Activated T-cell treated with anti-CD3 and anti-CD28 coated beads, Interleukin-2, amount 50 U/mL, for 72 hours (primary cell): ENCODE results near the gene MT1HL1. TPM values are rescaled to one million over a fixed set of nuclear protein-coding genes. Genes with fewer than 3 reads are reported as not detected.

Experiments
- ATAC-seq, 2 donors: fragments of 150-1000 bp; cut with Tn5 transposase; replicated peaks in 1 of 2; 2 replicates each; pipeline ENCODE4 v1.10.0; 2021; ENCODE audit warnings: moderate library complexity in 2 of 2, mild to moderate bottlenecking in 1 of 2
- DNase-seq, 2 donors: peaks; one replicate each; pipeline ENCODE4 v3.0.0; 2021 to 2022; ENCODE audit warnings: mixed read lengths in 1 of 2
- H3K27ac Mint-ChIP-seq: one replicate; pipeline ENCODE4 v1.8.0; 2022; ENCODE audit warnings: mild to moderate bottlenecking, moderate library complexity, mixed read lengths
- H3K27me3 Mint-ChIP-seq: one replicate; pipeline ENCODE4 v1.8.0; 2022; ENCODE audit warnings: low read depth, mixed read lengths
- H3K36me3 Mint-ChIP-seq, 2 donors: one replicate each; pipeline ENCODE4 v1.8.0; 2022; ENCODE audit warnings: mixed read lengths in 2 of 2, mild to moderate bottlenecking in 1 of 2; ENCODE audit not compliant: insufficient read depth in 2 of 2
- H3K4me1 Mint-ChIP-seq: one replicate; pipeline ENCODE4 v1.8.0; 2022; ENCODE audit warnings: low read depth, mixed read lengths
- H3K4me3 Mint-ChIP-seq, 2 donors: one replicate each; pipeline ENCODE4 v1.8.0; 2022; ENCODE audit warnings: mild to moderate bottlenecking in 2 of 2, mixed read lengths in 2 of 2, moderate library complexity in 2 of 2
- H3K9me3 Mint-ChIP-seq, 2 donors: one replicate each; pipeline ENCODE4 v1.8.0; 2022; ENCODE audit warnings: mixed read lengths in 2 of 2
- total RNA-seq, 2 donors: library from RNA; stranded (reverse); gene quantifications; one replicate each; pipeline ENCODE4 v1.2.3, GENCODE V29; 2022

MT1HL1 gene
- total RNA-seq = not detected

DNA sequence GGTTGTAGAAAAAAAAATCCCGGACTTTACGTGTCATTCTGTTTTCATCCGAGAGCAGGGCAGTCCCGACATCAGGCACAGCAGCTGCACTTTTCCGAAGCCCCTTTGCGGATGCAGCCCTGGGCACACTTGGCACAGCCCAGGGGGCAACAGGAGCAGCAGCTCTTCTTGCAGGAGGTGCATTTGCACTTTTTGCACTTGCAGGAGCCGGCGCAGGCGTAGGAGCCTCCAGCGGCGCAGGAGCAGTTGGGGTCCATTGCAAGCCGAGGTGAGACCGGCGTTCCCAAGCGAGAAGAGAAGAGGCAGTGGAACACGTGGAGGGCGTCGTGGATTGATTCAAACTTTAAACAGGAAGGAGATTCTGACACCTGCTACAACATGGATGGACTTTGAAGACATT, at the start of gene MT1HL1:
Gene MT1HL1 (minus strand): TSS at position 326 of the 400 bp plus-strand sequence. CDS start 69 bp downstream, at position 257.
- Mint-ChIP-seq H3K36me3 (no peaks in the 10 kb centered on the region), H3K27ac (no peak within 1 kb of the TSS), H3K4me3 (no peak within 1 kb of the TSS), H3K27me3 (peaks cover 2% of the 10 kb centered on the region), H3K9me3 (peaks cover 0 to 2% of the 10 kb centered on the region in 2 donors), H3K4me1 (no peaks in the 10 kb centered on the region)
- DNase-seq (no peak), ATAC-seq (no peak)

DNA sequence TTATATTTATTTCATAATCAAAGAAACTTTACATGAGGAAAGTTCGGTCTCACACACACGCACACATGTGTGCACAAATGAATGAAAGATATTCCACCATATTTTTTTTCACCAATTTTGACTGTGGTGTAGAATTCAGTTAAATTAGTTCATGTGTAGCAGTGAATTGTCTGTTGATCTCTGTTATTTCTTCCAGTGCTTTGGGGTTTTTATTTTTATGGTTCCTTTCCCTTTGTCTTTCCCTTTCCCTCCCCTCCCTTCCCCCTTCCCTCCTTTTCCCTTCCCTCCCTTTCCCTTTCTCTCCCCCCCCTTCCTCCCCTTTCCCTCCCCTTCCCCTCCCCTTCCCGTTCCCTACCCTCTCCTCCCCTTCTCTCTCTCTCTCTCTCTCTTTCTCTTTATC, 46.7 kb upstream of the MT1HL1 start:
- no peak for ATAC-seq
- Mint-ChIP-seq H3K4me3 (no peak overlapping the region), H3K27ac (no peak overlapping the region), H3K27me3 (peaks cover 14% of the 10 kb centered on the region), H3K9me3 (no peaks in the 10 kb centered on the region), H3K4me1 (no peaks in the 10 kb centered on the region), H3K36me3 (no peaks in the 10 kb centered on the region)
- no peak for DNase-seq

DNA sequence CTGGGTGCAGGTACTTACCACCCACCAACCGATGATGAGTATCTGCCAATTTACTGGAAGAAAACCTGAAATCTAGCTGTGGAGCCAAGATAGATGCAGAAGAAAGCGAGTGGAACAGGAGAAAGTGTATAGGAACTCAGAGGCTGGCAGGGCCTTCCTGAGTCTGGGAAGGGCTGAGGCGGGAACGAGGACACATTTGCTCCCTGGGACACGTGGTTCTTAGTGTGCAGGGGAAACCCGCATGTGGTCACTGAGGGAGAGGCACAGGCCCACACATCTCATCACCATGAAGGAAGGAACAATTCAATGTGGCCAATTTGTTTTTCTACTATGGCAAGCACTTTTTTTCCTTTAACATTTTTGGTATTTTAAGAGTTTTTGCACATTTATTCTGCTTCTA, 45.9 kb upstream of the MT1HL1 start:
- no peaks in the 10 kb centered on the region for H3K36me3 Mint-ChIP-seq
- no peak for DNase-seq
- no peak for ATAC-seq
- H3K27me3 Mint-ChIP-seq = peaks cover 14% of the 10 kb centered on the region
- no peak overlapping the region for H3K4me3 Mint-ChIP-seq
- H3K9me3 Mint-ChIP-seq = no peaks in the 10 kb centered on the region
- H3K4me1 Mint-ChIP-seq = no peaks in the 10 kb centered on the region
- H3K27ac Mint-ChIP-seq = no peak overlapping the region

DNA sequence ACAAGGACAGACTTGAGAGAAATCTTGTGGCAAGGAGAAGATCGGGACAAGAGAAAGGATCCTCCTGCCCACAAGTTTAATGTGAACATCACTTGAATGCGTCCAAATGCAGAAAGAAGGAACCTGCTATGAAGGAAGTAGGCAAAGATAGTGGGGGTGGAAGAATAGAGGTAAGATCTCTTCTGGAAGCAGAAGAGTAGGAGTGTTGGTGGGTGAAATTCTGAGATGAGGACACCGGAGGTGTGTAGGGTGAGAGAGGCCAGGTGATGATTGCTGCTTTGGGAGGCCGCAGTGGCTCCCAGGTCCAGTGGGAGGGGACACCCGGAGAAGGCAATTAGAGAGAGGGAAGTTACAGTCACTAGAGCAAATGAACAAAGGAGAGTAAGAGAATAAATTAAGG, 44.6 kb upstream of the MT1HL1 start:
- H3K9me3 Mint-ChIP-seq = no peaks in the 10 kb centered on the region
- ATAC-seq (no peak), DNase-seq (no peak)
- no peaks in the 10 kb centered on the region for H3K36me3 Mint-ChIP-seq
- H3K27ac Mint-ChIP-seq = no peak overlapping the region
- peaks cover under 1% of the 10 kb centered on the region for H3K4me1 Mint-ChIP-seq
- H3K4me3 Mint-ChIP-seq = no peak overlapping the region
- peaks cover 7% of the 10 kb centered on the region for H3K27me3 Mint-ChIP-seq

DNA sequence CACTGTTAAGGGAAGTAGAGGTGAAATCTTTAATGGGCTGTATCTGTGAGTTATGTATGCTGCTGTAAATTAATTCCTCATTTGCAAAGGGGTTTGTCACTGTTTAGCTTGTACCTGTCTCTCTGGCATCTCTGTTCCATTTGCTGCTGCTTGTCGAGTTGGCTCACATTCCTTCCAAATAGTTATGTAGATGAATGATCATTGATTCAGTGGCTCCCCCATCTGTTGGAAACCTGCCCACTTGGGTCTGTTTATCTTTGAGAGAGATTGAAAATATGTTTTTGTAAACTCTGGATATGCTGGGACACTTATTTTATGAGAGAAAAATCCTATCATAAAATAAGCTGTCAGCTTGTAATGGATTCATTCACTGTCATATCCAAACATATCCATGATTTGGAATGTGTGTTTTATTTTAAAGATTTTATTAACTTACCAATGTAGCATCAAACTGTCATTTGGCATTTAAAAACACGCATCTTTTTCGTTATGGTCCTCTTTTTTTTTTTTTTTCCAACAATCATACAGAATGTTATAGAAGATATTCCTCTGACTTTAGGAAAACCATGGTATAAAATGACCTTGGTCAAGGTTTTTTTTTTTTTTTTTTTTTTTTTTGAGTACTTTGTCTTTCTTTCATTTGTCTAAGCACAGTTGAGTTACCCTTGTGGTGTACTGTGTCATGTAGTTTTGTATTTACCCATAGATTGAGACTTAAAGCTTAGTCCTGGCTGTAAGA, 41.2 kb upstream of the MT1HL1 start:
- DNase-seq (no peak), ATAC-seq (no peak)
- Mint-ChIP-seq H3K27me3 (peaks cover 26% of the 10 kb centered on the region), H3K4me3 (no peak overlapping the region), H3K4me1 (peaks cover 10% of the 10 kb centered on the region), H3K9me3 (no peaks in the 10 kb centered on the region), H3K27ac (no peak overlapping the region), H3K36me3 (no peaks in the 10 kb centered on the region)

DNA sequence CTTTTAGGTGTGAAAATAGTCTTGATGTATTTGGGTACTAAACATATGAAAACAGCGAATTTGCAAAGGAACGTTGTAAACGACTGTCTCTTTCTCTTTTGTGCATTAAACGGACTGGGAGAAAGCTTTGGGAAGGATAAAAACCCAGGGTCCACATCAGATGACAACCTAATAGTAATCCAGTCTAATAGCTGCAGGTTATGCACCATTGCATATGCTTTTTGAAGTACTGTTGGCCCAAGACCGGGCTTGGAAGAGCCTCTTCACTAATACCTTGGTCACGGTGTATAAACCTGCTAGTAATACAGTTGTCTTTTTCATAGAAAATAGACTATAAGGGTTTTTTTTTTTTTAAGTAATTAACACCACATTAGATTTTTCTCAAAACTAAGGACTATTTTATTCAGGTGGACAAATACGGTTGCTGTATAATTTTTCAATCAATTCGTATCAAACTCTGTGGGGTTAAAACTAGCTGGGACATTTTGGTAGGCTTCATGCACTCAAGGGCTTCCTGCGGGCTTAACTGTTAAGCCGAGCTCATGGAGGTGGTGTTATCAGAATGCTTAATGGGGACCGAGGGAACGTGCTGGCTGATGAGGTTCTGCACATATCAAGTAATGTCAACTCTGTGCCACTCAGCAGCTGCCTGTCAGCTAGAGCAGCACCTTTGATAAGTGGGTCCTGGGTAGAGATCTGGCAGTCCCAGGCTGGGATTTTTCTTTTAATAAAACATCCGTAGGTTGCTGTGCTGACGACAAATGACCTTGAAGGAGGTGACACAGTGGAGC, 39.8 kb upstream of the MT1HL1 start:
- ATAC-seq (no peak), DNase-seq (no peak)
- peaks cover 30% of the 10 kb centered on the region for H3K27me3 Mint-ChIP-seq
- no peak overlapping the region for H3K27ac Mint-ChIP-seq
- H3K4me3 Mint-ChIP-seq = peak overlapping the region in 1 of 2 donors; percentile 56
- no peaks in the 10 kb centered on the region for H3K36me3 Mint-ChIP-seq
- no peaks in the 10 kb centered on the region for H3K9me3 Mint-ChIP-seq
- peaks cover 10% of the 10 kb centered on the region for H3K4me1 Mint-ChIP-seq

DNA sequence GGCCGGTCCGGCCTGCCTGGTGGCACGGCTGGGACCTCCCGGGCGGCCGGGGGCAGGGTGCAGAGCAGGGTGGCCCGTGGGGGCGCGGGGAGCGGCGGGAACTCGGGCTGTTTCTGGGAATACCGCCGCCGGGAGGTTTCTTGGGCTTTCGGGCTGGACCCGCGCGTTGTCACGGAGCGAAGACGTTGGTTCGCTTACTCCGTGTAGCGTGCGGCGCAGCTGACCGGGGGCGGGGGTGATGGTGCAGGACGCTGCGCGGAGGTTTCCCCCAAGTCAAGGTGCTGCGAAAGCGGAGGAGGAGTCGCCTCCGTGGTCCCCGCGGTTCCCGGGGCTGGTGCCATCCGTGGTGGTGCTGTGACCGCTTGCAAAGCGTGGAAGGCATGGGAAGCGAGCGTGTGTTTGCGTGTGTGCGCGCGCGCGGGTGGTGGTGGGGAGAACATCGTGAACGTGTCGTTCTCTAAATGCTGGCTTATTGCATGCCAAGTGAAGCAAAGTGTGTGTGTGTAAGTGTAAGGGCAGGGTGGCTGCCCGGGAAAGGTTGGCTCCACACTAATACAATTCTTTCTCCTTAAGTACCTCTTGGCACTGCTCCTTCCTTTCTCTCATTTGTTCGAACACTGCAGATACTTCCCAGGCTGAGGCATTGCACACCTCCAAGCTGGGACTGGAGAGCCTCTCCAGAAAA, 38.8 kb upstream of the MT1HL1 start:
- no peaks in the 10 kb centered on the region for H3K9me3 Mint-ChIP-seq
- H3K36me3 Mint-ChIP-seq = no peaks in the 10 kb centered on the region
- H3K27me3 Mint-ChIP-seq = peaks cover 30% of the 10 kb centered on the region
- H3K27ac Mint-ChIP-seq = no peak overlapping the region
- ATAC-seq (no peak), DNase-seq (no peak)
- H3K4me1 Mint-ChIP-seq = peaks cover 10% of the 10 kb centered on the region
- peak overlapping the region; percentile 46 to 56 for H3K4me3 Mint-ChIP-seq

DNA sequence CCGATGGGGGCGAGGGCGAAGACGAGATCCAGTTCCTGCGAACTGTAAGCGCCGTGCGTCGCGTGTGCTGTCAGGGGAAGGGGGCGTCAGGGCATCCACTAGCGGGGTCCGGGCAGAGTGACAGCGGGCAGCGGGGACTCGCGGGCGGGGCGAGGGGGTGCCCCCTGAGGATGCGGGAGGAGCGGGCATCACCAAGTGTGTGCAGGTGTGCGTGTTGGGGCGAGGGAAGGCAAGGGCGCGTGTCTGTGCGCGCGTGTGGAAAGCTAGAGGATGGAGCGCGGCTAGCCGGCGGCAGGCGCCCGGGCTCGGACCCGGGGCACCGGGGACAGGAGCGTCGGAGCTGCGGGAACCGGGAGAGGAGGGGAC, 38.3 kb upstream of the MT1HL1 start:
- Mint-ChIP-seq H3K36me3 (no peaks in the 10 kb centered on the region), H3K27ac (no peak overlapping the region), H3K4me1 (peaks cover 10% of the 10 kb centered on the region), H3K4me3 (peak overlapping the region in 1 of 2 donors; percentile 55), H3K9me3 (no peaks in the 10 kb centered on the region), H3K27me3 (peaks cover 30% of the 10 kb centered on the region)
- DNase-seq (no peak), ATAC-seq (peak in 1 of 2 donors; percentile 13)

DNA sequence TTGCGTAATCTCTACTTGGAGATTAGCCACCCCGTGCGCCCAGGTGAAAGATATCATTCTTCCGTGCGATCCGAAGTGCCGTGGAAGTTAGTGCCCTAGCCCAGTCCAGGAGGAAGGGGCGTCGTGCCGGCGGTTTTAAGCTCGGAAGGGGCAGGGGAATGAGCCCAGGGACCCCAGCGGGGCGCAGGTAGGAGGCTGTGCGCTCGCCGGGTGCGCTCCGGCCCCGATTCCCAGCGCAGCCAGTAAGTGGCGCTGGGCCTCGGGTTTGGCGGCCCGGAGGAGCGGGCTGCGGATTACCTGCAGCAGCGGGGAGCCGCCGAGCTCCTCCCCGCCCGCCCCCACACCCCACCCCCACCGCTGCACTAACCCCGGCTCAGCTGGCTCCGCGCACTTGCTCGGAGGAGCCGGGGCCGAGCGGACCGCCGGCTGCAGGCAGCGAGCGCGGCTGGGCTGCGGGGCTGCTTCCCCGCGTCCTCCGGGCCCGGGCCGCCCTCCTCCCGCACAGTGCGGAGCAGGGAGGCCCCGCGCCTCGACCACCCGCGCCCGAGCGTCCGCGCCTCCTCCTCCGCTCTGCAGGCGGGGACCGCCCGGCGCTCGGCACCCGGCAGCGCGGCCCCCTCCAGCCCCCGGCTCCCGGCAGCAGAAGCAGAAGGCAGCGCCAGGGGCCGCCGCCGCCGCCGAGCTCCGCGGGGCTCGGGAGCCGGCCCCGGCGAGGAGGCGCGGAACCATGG, 37.7 kb upstream of the MT1HL1 start, which contains the start of gene RYR2:
Gene RYR2 (plus strand): TSS at position 390 of the 731 bp plus-strand sequence. CDS start 338 bp downstream, at position 728.
- H3K4me3 Mint-ChIP-seq = peak within 1 kb of the TSS; percentile 73 to 74
- H3K9me3 Mint-ChIP-seq = no peaks in the 10 kb centered on the region
- ATAC-seq (peak; percentile 51 to 55), DNase-seq (peak; percentile 18 to 21)
- H3K4me1 Mint-ChIP-seq = peaks cover 10% of the 10 kb centered on the region
- H3K27me3 Mint-ChIP-seq = peaks cover 30% of the 10 kb centered on the region
- H3K36me3 Mint-ChIP-seq = no peaks in the 10 kb centered on the region
- peak within 1 kb of the TSS; percentile 35 for H3K27ac Mint-ChIP-seq

DNA sequence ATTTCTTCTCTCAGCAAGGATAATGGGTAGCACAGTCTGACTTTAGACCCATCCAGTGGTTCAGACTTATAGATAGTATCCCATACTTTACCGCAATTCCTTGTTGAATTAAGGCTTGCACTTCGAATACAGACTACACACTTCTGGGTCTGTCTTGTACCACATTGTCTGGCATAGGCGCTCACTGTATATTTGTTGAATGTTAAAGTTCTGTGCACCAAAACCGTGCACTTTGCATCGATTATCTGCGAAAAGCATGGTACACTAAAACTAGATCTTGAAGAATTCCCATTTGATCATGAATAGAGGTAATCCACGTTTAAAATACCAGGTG, 37.2 kb upstream of the MT1HL1 start:
- Mint-ChIP-seq H3K27ac (peak overlapping the region; percentile 35), H3K4me3 (peak overlapping the region; percentile 73 to 74), H3K27me3 (peaks cover 30% of the 10 kb centered on the region), H3K36me3 (no peaks in the 10 kb centered on the region), H3K4me1 (peaks cover 10% of the 10 kb centered on the region), H3K9me3 (no peaks in the 10 kb centered on the region)
- ATAC-seq (no peak), DNase-seq (no peak)

DNA sequence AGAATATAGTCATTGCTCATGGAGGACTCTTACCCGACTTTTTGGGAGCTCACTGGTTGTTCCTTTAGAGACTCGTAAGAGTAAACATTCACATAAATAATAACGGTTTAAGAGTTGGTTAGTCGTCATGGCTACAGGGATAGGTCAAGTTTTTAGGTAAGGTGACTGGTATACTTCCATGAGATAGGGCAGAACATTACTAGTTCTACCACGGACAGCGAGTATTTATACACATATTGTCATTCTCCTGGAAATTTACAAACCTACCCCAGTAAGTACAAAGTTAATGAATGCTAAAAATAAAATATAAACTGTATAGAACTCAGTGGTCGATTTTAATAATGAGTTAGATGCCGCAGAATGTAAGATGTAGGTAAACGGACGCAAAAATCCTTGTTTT, 36.6 kb upstream of the MT1HL1 start:
- H3K4me3 Mint-ChIP-seq = no peak overlapping the region
- peaks cover 10% of the 10 kb centered on the region for H3K4me1 Mint-ChIP-seq
- ATAC-seq (no peak), DNase-seq (no peak)
- H3K27me3 Mint-ChIP-seq = peaks cover 30% of the 10 kb centered on the region
- H3K27ac Mint-ChIP-seq = no peak overlapping the region
- no peaks in the 10 kb centered on the region for H3K9me3 Mint-ChIP-seq
- no peaks in the 10 kb centered on the region for H3K36me3 Mint-ChIP-seq

DNA sequence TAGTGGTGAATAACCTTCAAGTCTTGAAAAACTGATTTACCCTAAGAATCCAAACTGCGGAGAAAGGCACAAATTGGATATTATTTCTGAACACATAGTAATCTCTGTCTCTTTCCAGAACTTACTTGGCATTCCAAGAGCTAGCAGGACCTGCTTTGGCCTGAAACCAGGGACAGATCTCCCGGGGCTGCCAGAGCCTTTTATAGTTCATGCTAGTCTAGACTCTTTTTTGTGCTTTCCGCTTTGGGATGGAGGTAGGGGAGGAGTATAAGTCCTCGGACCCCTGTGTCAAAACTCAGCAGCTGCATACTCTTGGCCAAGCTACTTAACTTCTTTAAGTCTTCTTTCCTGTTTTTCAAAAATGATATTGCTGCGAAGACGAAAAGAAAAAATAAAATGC, 34.0 kb upstream of the MT1HL1 start:
- Mint-ChIP-seq H3K27ac (no peak overlapping the region), H3K27me3 (peaks cover 22% of the 10 kb centered on the region), H3K4me3 (no peak overlapping the region), H3K9me3 (no peaks in the 10 kb centered on the region), H3K4me1 (peaks cover 4% of the 10 kb centered on the region), H3K36me3 (no peaks in the 10 kb centered on the region)
- DNase-seq (no peak), ATAC-seq (no peak)

DNA sequence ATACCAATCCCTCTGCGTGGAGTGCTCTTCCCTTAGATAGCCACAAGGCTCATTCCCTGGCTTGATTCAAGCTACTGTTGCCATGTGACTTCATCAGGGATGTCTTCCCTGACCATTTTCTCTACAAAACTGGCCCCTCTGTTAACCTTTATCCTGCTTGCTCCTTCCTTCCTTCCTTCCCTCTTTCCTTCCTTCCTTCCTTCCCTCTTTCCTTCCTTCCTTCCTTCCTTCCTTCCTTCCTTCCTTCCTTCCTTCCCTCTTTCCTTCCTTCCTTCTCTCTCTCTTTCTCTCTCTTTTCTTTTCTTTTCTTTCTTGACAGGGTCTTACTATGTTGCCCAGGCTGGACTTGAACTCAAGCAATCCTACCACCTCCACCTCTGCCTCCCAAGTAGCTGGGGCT, 31.5 kb upstream of the MT1HL1 start:
- H3K27ac Mint-ChIP-seq = no peak overlapping the region
- ATAC-seq (no peak), DNase-seq (no peak)
- no peak overlapping the region for H3K4me3 Mint-ChIP-seq
- H3K27me3 Mint-ChIP-seq = peaks cover 6% of the 10 kb centered on the region
- no peaks in the 10 kb centered on the region for H3K4me1 Mint-ChIP-seq
- no peaks in the 10 kb centered on the region for H3K36me3 Mint-ChIP-seq
- H3K9me3 Mint-ChIP-seq = no peaks in the 10 kb centered on the region
